Stimulated activated CD8-positive, alpha-beta memory T cell treated with anti-CD3 and anti-CD28 coated beads, Interleukin-15, amount 100 ng/mL, for 4 hours (primary cell): ENCODE measurements around the gene SLC22A15.
"Not testable (repeated sequence)": the region's sequence is repeated elsewhere in the genome, so short reads cannot be mapped to it uniquely, and the experiment has no call there.

ENCODE experiments used
- DNase-seq, 2 donors: peaks; one replicate each; pipeline ENCODE4 v3.0.0-alpha.2; 2020; ENCODE audit warnings: low read depth in 2 of 2

The SLC22A15 gene

DNA sequence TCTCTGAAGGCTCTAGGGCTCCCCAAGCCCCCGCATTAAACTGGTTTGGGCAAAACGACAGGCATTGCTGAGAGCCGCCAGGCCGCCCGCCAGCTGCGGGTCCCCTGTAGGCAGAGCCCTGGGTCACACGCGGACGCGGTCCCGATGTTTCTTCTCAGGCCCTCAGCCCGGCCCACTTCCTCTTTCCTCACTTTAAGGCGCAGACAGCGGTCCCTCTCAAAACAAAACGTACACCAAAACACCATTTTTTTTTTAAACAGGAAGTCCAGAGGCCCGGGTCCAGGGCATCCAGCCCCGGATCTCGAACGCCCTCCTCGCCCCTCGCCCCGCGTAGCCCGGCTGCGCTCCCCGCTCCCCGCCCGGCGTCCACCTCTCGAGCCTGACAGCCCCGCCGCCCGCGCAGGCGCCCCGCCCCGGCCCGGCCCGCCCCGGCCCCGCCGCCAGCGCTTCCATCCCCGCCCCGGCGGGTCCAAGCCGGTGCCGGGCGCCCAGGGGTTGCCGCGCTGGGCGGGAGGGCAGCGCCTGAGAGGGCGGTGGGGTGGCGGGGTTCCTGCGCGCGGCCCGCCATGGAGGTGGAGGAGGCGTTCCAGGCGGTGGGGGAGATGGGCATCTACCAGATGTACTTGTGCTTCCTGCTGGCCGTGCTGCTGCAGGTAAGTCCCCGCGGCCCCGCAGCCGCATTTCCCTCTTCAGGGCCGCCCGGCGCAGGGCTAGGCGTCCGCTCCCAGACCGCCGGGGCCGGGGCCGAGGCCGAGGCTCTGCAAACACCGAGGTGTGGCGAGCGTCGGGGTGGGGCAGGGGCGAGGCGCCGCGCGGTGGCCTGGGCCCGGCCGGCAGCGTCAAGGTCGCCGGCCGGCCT lies at the start of gene SLC22A15:
Gene SLC22A15 (plus strand): TSS at position 452 of the 859 bp plus-strand sequence. CDS start 115 bp downstream, at position 567.
- DNase-seq = peak in 1 of 2 donors; percentile 15

DNA sequence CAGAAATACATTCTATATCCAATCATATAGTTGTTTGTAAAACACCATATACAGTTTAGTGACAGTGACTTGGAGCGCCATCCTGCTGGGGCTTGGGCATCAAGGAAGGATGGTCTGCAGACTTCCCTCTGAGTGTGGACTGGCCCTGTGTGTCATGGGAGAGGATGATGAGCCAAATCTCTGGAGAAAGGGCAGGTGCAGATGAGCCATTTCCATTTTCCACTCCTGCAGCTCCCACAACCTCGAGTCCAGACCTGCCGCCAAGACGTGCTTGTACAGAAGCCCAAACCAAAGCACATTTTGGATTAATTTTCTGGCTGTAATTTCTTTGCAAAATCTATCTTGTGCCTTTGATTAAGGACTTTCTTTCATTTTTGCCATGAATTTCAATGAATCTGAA lies 48.3 kb upstream of the SLC22A15 start:
- no peak for DNase-seq

GRCh38 chr1:115929881-115930280 lies 46.4 kb upstream of the SLC22A15 start:
- no peak for DNase-seq

DNA sequence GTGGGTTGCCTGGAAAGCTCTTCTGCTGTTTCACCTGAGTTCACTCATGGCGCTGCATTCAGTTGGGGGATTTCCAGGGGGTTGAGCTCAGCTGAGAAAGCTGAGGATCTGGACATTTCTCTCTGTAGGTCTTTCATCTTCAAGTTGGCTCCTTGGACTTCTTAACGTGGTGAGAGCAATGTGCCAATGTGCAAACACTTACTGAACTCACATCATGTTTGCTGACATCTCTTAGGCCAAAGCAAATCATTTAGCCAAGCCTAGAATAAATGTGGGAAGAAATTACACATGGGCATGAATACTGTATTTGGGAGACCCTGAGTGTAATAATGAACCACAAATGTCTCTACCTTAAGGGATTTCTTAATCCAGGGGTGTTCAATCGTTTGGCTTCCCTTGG lies 42.7 kb upstream of the SLC22A15 start:
- DNase-seq = no peak

- DNase-seq = no peak
Measured at GRCh38 chr1:115939455-115939854, 36.9 kb upstream of the SLC22A15 start.

GRCh38 chr1:115946116-115946515 lies 30.2 kb upstream of the SLC22A15 start:
- DNase-seq = no peak

DNA sequence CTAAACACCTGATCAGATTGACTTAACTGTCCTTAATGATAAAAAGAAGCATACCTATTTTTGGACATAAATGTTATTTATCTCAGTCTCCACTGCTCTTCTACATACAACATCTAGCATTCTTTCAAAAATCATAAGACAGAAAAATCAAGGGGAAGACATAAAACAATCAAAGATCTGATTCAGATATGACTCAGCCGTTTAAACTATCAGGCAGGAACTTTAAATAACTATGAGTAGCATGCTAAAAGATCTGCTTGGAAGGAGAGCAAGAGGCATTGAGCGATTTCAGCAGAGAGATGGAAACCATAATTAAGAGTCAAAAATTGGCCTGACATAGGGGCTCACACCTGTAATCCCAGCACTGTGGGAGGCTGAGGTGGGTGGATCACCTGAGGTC lies 27.2 kb upstream of the SLC22A15 start:
- no peak for DNase-seq

DNA sequence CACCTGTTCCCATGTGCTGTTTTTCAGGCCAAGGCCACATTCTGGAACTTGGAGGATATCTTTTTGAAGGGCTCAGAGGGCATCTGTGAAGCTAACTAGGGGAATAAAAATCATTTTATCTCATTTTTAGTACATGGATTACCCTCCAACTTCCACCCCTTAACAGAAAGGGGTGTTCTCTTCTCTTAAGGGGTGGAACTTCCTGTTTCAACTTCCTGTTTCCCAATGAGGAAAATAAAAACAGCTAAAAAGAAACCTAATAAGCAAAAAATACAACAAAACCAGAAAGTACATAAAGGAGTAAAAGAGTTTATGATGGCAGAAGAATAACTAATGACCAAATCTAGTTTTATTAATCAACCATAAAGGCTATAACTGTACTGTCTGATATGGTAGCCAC lies 24.8 kb upstream of the SLC22A15 start:
- no peak for DNase-seq

DNA sequence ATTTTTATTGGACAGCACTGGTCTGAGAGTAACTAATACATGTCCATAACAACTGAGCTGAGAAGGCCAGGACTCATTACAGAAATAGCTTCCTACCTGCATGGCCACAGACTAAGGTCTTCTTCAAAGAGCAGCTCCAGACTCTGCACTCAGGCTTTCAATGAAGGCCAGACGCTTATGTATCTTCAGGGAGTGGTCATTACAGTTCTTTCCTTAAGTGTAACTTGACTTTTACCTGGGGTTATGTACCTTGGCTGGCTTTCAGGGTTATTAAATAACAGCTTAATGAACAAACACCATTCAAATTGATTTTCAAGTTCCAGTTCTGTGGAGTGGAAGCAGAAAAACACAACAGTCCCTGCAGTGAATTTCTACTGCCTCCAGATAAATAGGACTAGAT lies 23.8 kb upstream of the SLC22A15 start:
- no peak for DNase-seq

GRCh38 chr1:115953180-115953579 lies 23.1 kb upstream of the SLC22A15 start:
- DNase-seq = no peak

DNA sequence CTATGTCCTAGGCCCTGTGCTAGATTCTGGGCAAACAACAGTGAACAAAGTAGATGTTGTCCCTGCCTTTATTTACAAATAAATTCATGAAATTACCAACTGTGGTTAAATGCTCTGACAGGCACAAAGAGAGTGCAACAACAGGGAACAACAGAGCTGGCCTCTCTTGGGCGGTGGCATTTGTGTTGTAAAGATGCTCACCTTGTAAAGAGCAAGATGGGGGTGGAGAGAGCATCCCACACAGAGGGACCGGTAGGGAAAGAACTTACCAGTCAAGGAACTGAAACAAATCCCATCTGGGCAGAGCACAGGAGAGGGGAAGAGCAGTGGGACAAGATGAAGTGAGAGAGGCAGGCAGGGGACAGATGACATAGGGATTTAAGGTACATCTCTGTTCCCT lies 21.6 kb upstream of the SLC22A15 start:
- no peak for DNase-seq

DNA sequence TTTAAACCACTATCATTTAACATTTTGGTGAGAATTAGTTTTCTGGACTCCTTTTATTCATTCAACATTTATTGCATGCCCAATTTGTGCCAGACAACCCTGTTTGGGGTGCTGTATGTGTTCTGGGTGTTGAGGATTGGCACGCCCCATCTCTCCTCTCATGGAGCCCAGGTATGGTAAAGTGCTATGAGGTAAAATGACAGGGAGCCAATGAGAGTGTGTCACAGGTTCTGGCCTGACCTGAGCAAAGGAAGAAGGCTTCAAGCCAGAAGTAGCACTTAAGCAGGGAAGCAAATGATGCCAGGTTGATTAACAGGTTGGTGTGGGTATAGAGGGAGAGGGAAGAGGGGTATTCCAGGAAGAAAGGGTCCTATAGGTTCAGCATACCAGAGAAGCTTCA lies 21.1 kb upstream of the SLC22A15 start:
- DNase-seq = no peak

DNA sequence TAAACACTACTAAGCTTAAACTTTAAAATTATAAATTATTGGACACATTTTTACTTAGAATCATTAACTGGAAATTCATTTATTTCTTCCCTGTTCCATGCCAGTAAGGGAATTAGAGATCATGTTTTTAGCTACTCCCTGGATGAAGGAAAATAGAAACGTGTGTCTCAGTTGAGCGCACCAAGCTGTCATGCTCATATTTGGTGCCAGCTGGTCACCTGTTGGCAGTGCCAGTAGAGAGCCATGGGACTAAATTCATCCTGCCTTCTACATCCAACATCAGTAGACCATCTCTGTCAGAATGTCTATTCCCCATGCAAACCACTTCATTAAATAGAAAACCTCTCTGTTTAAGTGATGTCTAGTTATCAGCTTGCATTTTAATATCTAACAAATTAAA lies 17.4 kb upstream of the SLC22A15 start:
- no peak for DNase-seq

DNA sequence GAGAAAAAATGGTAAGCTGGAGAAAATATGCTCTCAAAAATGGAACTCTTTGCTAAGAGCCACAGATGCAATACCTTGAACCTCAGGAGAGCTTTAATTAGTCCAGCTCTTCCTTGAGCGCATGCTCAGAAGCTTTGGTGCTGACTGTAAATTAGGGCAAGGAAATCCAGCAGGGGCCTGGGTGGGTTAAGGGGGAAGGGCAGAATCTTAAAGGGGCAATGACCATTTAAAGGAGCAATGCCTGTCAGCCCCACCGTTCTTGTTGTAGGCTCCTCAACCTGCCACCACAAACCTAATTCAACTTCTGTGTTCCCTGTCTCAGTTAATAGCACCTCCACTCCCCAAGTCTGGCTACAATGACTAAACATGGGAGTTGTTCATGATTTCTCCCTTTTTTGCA lies 6.8 kb upstream of the SLC22A15 start:
- DNase-seq = no peak

GRCh38 chr1:115971778-115972177 lies 4.5 kb upstream of the SLC22A15 start:
- not testable (repeated sequence) for DNase-seq

- DNase-seq = no peak
Measured at GRCh38 chr1:115973154-115973553, 3.2 kb upstream of the SLC22A15 start.

GRCh38 chr1:115975569-115976061 lies 698 bp upstream of the SLC22A15 start:
- DNase-seq = no peak

DNA sequence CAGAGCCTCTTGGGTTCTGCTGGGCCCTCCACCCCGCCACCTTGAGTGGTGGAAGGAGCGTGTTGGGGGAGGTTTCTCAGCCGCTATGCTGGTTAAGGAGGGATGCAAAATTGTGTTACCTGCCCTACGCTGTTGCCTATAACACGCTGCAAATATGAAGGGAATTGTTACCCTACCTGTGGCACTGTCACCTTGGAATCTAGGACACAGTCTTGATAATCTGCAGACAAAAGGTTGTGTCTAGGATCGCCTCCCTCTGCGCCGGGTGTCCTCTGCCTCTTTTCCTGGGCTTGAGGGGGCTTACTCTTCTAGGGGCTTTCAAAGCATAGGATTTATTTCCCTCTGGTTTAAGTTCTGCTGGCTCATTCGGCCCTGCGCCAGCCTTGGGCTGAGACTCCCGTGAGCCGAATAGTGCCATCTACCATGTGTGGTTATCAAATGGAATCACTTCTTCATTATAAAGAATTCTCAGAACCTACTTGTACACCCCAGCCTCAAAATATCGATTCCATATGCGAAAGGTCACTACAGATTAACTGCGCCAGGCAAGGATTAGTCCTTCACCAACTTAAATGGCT lies 697 bp downstream of the SLC22A15 start:
- DNase-seq = no peak

DNA sequence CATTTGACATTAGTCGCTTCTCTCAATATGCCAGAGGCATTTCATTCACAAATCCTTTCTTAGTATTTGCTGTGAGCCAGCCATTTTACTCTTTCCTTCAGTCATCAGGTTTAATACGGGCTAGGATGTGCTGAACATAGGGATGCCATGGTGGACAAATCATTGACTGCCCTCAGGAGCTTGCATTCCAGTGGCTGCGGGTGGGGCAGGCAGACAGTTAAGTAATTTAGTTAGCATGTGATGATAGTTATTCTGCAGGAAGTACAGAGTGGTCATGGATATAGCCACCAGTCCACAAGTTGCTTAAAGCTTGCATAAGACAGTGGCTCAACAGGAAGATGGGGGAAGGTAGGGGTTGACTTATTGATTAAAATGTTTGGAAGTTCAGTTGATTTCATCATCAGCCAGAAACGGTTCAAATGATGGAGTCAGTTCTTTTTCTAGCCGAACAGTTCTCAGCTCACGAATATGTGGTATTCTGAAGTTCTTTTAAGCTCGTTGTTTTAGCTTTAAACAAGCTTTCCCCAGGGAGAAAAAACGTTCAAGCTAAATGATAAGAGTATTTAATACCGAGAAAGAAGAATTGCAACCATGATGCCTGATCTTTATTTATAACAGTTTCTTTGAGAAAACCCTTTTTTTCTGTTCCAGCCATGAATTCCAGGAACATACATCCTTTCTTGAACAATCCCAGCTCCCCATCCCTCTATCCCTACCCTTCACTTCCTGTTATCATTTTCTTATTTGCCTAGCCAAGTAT lies 1.4 kb downstream of the SLC22A15 start:
- DNase-seq = no peak

- DNase-seq = no peak
Measured at GRCh38 chr1:115978292-115978941, 2.1 kb downstream of the SLC22A15 start.

DNA sequence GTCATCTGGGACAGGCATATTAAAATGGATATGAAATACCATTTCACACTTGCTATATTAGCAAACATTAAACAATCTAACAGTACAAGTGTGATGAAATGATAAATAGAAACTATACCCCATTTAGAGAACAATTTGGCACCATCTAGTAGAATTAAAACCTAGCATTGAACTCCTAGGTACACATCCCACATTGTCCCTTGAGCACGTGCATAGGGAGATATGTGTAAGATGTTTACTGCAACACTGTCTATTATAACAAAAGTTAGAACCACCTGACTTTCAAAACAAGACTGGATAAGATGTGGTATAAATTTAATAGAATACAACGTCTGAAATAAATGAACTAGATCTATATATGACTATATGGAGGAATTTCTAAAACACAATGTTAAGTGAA lies 3.8 kb downstream of the SLC22A15 start:
- DNase-seq = no peak
